Esophagus muscularis mucosa (tissue), 4 donors: ENCODE results near the gene SLC4A3. TPM values are rescaled to one million over a fixed set of nuclear protein-coding genes. Genes with fewer than 3 reads are reported as not detected.
"Not testable (repeated sequence)": the region's sequence is repeated elsewhere in the genome, so short reads cannot be mapped to it uniquely, and the experiment has no call there.

Experiments
- DNase-seq: peaks from one replicate; pipeline ENCODE4 v3.0.0-alpha.2; 2017; ENCODE audit errors: extremely low spot score
- H3K27ac ChIP-seq, 4 donors: fragments of 200-600 bp; sonication (generic); replicated peaks in 1 of 4; 1 replicate in 3 of 4; 2 replicates in 1 of 4; pipeline ENCODE4 v1.5.1; 2016 to 2019; ENCODE audit warnings: mild to moderate bottlenecking in 1 of 4
- H3K27me3 ChIP-seq, 4 donors: fragments of 200-600 bp; sonication (generic); one replicate each; pipeline versions ENCODE4 v1.5.1 to v1.6.0; 2016 to 2019
- H3K36me3 ChIP-seq, 4 donors: fragments of 200-600 bp; sonication (generic); one replicate each; pipeline ENCODE4 v1.5.1; 2016 to 2019
- H3K4me1 ChIP-seq, 4 donors: fragments of 200-600 bp; sonication (generic); one replicate each; pipeline ENCODE4 v1.5.1; 2016 to 2019
- H3K4me3 ChIP-seq, 4 donors: fragments of 200-600 bp; sonication (generic); 1 replicate in 2 of 4; 2 replicates in 2 of 4; pipeline ENCODE4 v1.5.1; 2016 to 2019; ENCODE audit warnings: mild to moderate bottlenecking in 4 of 4, moderate library complexity in 1 of 4
- H3K9me3 ChIP-seq, 4 donors: fragments of 200-600 bp; sonication (generic); 1 replicate in 3 of 4; 2 replicates in 1 of 4; pipeline ENCODE4 v1.5.1; 2016 to 2019
- CTCF ChIP-seq, 3 experiments: fragments of 200-600 bp in 2 of 3; fragments of 450-650 bp in 1 of 3; sonication (generic) in 2 of 3; IDR thresholded peaks; one replicate each; pipeline ENCODE4 v1.5.1; 2017 to 2019; ENCODE audit warnings: antibody characterized with exemption in 3 of 3, mild to moderate bottlenecking in 2 of 3, moderate library complexity in 1 of 3
- EP300 ChIP-seq: sonication (generic); formaldehyde crosslinking; IDR thresholded peaks from one replicate; pipeline ENCODE4 v1.6.1; 2017; ENCODE audit warnings: antibody characterized with exemption
- POLR2A ChIP-seq: fragments of 450-650 bp; IDR thresholded peaks from one replicate; pipeline ENCODE4 v1.6.1; 2017; ENCODE audit warnings: antibody characterized with exemption, moderate library complexity, mild to moderate bottlenecking, low read depth
- POLR2AphosphoS5 ChIP-seq, 2 donors: sonication (generic); formaldehyde crosslinking; IDR thresholded peaks; one replicate each; pipeline ENCODE4 v1.6.1; 2017; ENCODE audit warnings: antibody characterized with exemption in 2 of 2
- WGBS: methylation state at CpG from one replicate; pipeline ENCODE4 v1.1.5; 2018; 5-methylcytosine and 5-hydroxymethylcytosine counted together
- intact Hi-C: fragments of 100-400 bp; cut with DNase I; formaldehyde crosslinking; loops from one replicate; pipeline ENCODE4 v1.15.1; 2023
- total RNA-seq, 4 donors: library from RNA; depleted of rRNA; stranded (reverse); fragments of >200 nt; gene quantifications; one replicate each; pipeline versions ENCODE4 v1.1.0 to v1.2.1, GENCODE V29; 2016

The SLC4A3 gene
- total RNA-seq, 4 donors from 2014 or later, result 15.0 to 30.4 (median 20.5) TPM

GRCh38 chr2:219679571-219679970 lies 52.1 kb downstream of the SLC4A3 start:
- WGBS, result 100% methylated on average over 1 of the region's 1 CpG

GRCh38 chr2:219680958-219681693 lies 53.7 kb downstream of the SLC4A3 start:
- DNase-seq, result no peak
- no peak for TF ChIP-seq POLR2A
- no peak for TF ChIP-seq CTCF (IDR thresholded peaks at IDR 0.05)
- no peak for TF ChIP-seq POLR2AphosphoS5 (IDR thresholded peaks at IDR 0.05)
- no peak for TF ChIP-seq EP300
- no peaks in the 10 kb centered on the region for H3K36me3 ChIP-seq
- no peaks in the 10 kb centered on the region for H3K27me3 ChIP-seq
- no peaks in the 10 kb centered on the region for H3K9me3 ChIP-seq
- WGBS, result 78% methylated on average over 4 of the region's 4 CpGs
- intact Hi-C loops, result no loop called here
- peaks cover 0 to 14% (median 10%) of the 10 kb centered on the region in 4 donors for H3K4me1 ChIP-seq
- no peak overlapping the region for H3K4me3 ChIP-seq
- no peak overlapping the region for H3K27ac ChIP-seq

More at GRCh38 chr2:219679571-219679970, 52.1 kb downstream of the SLC4A3 start:
- H3K36me3 ChIP-seq, result no peaks in the 10 kb centered on the region
- no peak overlapping the region for H3K27ac ChIP-seq
- intact Hi-C loops, result no loop called here
- peaks cover 0 to 10% (median 1%) of the 10 kb centered on the region in 4 donors for H3K4me1 ChIP-seq
- H3K4me3 ChIP-seq, result no peak overlapping the region
- H3K27me3 ChIP-seq, result no peaks in the 10 kb centered on the region
- H3K9me3 ChIP-seq, result no peaks in the 10 kb centered on the region
- no peak for DNase-seq
- TF ChIP-seq EP300, result no peak
- TF ChIP-seq CTCF (IDR thresholded peaks at IDR 0.05), result no peak
- TF ChIP-seq POLR2A, result no peak
- no peak for TF ChIP-seq POLR2AphosphoS5 (IDR thresholded peaks at IDR 0.05)

GRCh38 chr2:219681694-219682300 lies 54.4 kb downstream of the SLC4A3 start:
- Histone ChIP-seq H3K9me3 (no peaks in the 10 kb centered on the region), H3K4me1 (peaks cover 0 to 14% (median 10%) of the 10 kb centered on the region in 4 donors), H3K4me3 (no peak overlapping the region), H3K27ac (no peak overlapping the region), H3K36me3 (no peaks in the 10 kb centered on the region), H3K27me3 (no peaks in the 10 kb centered on the region)
- TF ChIP-seq EP300, result no peak
- no peak for TF ChIP-seq CTCF (IDR thresholded peaks at IDR 0.05)
- TF ChIP-seq POLR2A, result no peak
- intact Hi-C loops, result no loop called here
- WGBS, result 73% methylated on average over 5 of the region's 6 CpGs
- no peak for DNase-seq

GRCh38 chr2:219683474-219683873 lies 56.0 kb downstream of the SLC4A3 start:
- DNase-seq, H3K9me3 ChIP-seq, H3K27ac ChIP-seq, H3K4me3 ChIP-seq, H3K27me3 ChIP-seq, intact Hi-C loops, H3K36me3 ChIP-seq: not testable (repeated sequence)
- peaks cover 0 to 14% (median 10%) of the 10 kb centered on the region in 4 donors for H3K4me1 ChIP-seq
- WGBS, result 76% methylated on average over 2 of the region's 2 CpGs

GRCh38 chr2:219684721-219685689 lies 57.6 kb downstream of the SLC4A3 start:
- Histone ChIP-seq H3K4me1 (peaks cover 7 to 22% (median 20%) of the 10 kb centered on the region in 4 donors), H3K4me3 (peak overlapping the region; percentile 38 to 54 (median 47)), H3K27me3 (no peaks in the 10 kb centered on the region), H3K36me3 (no peaks in the 10 kb centered on the region), H3K9me3 (no peaks in the 10 kb centered on the region), H3K27ac (peak overlapping the region; percentile 58 to 75 (median 64))
- TF ChIP-seq POLR2AphosphoS5 (IDR thresholded peaks at IDR 0.05) (peak; percentile 26 to 44), EP300 (no peak)
- intact Hi-C loops, result loop anchor here (5.0 kb wide), 1 partner anchor 143 kb away; the partner anchor contains the start of genes CHPF and TMEM198
- DNase-seq, result no peak
- WGBS, result 38% methylated on average over 18 of the region's 18 CpGs
